Astrocyte (in vitro differentiated cells and primary cell): ENCODE data around the gene LMAN2L.

ENCODE experiments used
- CTCF ChIP-seq: IDR thresholded peaks from 2 replicates; pipeline ENCODE4 v1.5.1; 2011; ENCODE audit warnings: low read depth, mild to moderate bottlenecking, inconsistent platforms, low read length, moderate library complexity; ENCODE audit not compliant: insufficient read depth
- EZH2 ChIP-seq: IDR thresholded peaks from 2 replicates; pipeline ENCODE4 v1.6.1; 2012; ENCODE audit warnings: mild to moderate bottlenecking, low read length, inconsistent platforms; ENCODE audit not compliant: insufficient read depth

- no peak for TF ChIP-seq CTCF
- no peak for TF ChIP-seq EZH2
Observed at GRCh38 chr2:96769814-96770213, 29.9 kb upstream of the LMAN2L start.
